ENCODE data around the gene APMAP. TPM values are rescaled to one million over a fixed set of nuclear protein-coding genes. Genes with fewer than 3 reads are reported as not detected.

Gene APMAP
- total RNA-seq, 1 experiment from 2014 or later, result 67.8 TPM

- Histone ChIP-seq H3K4ac (ENCODE audit: low read depth, low read length) (no peak overlapping the region), H3K79me2 (ENCODE audit: insufficient read depth, low read length) (no peaks in the 10 kb centered on the region), H3K23me2 (ENCODE audit: insufficient read length, low read depth, low read length, poor library complexity, severe bottlenecking) (no peaks in the 10 kb centered on the region), H3K79me1 (ENCODE audit: insufficient read depth, low read depth, low read length, poor library complexity, severe bottlenecking) (no peaks in the 10 kb centered on the region), H3T11ph (ENCODE audit: low read length) (no peak overlapping the region), H3K23ac (ENCODE audit: insufficient read length, low read depth, low read length) (no peak overlapping the region), H4K91ac (ENCODE audit: insufficient read length, low read depth, low read length) (no peak overlapping the region), H3K27me3 (ENCODE audit: insufficient read depth, low read length) (no peaks in the 10 kb centered on the region), H3K9ac (ENCODE audit: extremely low read depth, insufficient read length, low read length) (no peak overlapping the region), H4K5ac (ENCODE audit: insufficient read length, low read depth, low read length) (no peak overlapping the region), H2AK5ac (ENCODE audit: insufficient read length, low read length) (no peak overlapping the region), H2BK120ac (ENCODE audit: low read depth, low read length, poor library complexity, severe bottlenecking) (no peak overlapping the region), H3K14ac (ENCODE audit: insufficient read depth, low read length) (no peak overlapping the region), H3K56ac (ENCODE audit: insufficient read length, low read depth, low read length) (no peak overlapping the region), H3K27ac (ENCODE audit: insufficient read length, low read depth, low read length) (no peak overlapping the region), H2BK5ac (ENCODE audit: insufficient read length, low read length) (no peak overlapping the region), H2BK15ac (ENCODE audit: low read depth, low read length) (no peak overlapping the region), H2BK12ac (ENCODE audit: insufficient read length, low read depth, low read length) (no peak overlapping the region), H3K18ac (ENCODE audit: insufficient read length, low read depth, low read length) (no peak overlapping the region), H2BK20ac (ENCODE audit: low read depth, low read length, poor library complexity, severe bottlenecking) (no peak overlapping the region), H3K9me3 (ENCODE audit: control insufficient read depth, low read depth, low read length) (no peaks in the 10 kb centered on the region), H2AFZ (ENCODE audit: low read length) (no peak overlapping the region), H4K8ac (replicated peaks; ENCODE audit: insufficient read length, low read depth, low read length) (no peak overlapping the region), H4K20me1 (ENCODE audit: control insufficient read depth, insufficient read depth, insufficient read length) (no peaks in the 10 kb centered on the region), H3K4me1 (ENCODE audit: insufficient read depth, low read length) (no peaks in the 10 kb centered on the region), H3K4me2 (ENCODE audit: insufficient read depth, insufficient read length, low read length) (no peak overlapping the region)
- H3K9me3 Mint-ChIP-seq, result no peaks in the 10 kb centered on the region
- H3K4me1 Mint-ChIP-seq, result peaks cover 15 to 17% of the 10 kb centered on the region in 2 experiments
- no peak overlapping the region for H3K4me3 Mint-ChIP-seq
- H3K27ac Mint-ChIP-seq, result no peak overlapping the region
- no peak for DNase-seq
- WGBS (ENCODE audit: extremely low coverage, insufficient read length, low lambda C conversion rate), result no CpG with 5 or more reads among the region's 25 CpGs
- H3K27me3 Mint-ChIP-seq (ENCODE audit: low read depth), result peaks cover 18% of the 10 kb centered on the region
- H3K36me3 Mint-ChIP-seq (ENCODE audit: insufficient read depth in 1 of 3, low read depth in 3 of 3), result no peaks in the 10 kb centered on the region
- TF ChIP-seq CTCF (conservative IDR thresholded peaks at IDR 0.05), result no peak
Observed at GRCh38 chr20:25013478-25014380, 21.2 kb upstream of the APMAP start.
